Activated T-cell treated with anti-CD3 and anti-CD28 coated beads, Interleukin-2, amount 50 U/mL, for 48 hours (primary cell): ENCODE data around the gene PLXNB1.
"Not testable (repeated sequence)": the region's sequence is repeated elsewhere in the genome, so short reads cannot be mapped to it uniquely, and the experiment has no call there.

Experiments used
- DNase-seq, 2 experiments: peaks; one replicate each; pipeline ENCODE4 v3.0.0-alpha.2; 2020

PLXNB1 gene

GRCh38 chr3:48429960-48430707 is at the start of gene PLXNB1:
PLXNB1 (minus strand) TSS chr3:48430086; CDS start chr3:48424611, 5,475 bp downstream.
- DNase-seq: no peak

GRCh38 chr3:48478626-48479555 is 49.0 kb upstream of the PLXNB1 start:
- DNase-seq: peak; percentile 66 to 68

- no peak for DNase-seq
Observed at GRCh38 chr3:48477959-48478520, 48.2 kb upstream of the PLXNB1 start.

GRCh38 chr3:48476426-48477053 is 46.7 kb upstream of the PLXNB1 start:
- no peak for DNase-seq

- no peak for DNase-seq
Observed at GRCh38 chr3:48475188-48475587, 45.3 kb upstream of the PLXNB1 start.

GRCh38 chr3:48474619-48475018 is 44.7 kb upstream of the PLXNB1 start:
- DNase-seq: no peak

GRCh38 chr3:48474031-48474430 is 44.1 kb upstream of the PLXNB1 start:
- DNase-seq: not testable (repeated sequence)

GRCh38 chr3:48473617-48473952 is 43.7 kb upstream of the PLXNB1 start:
- no peak for DNase-seq

GRCh38 chr3:48472923-48473616 is 43.2 kb upstream of the PLXNB1 start:
- DNase-seq: peak; percentile 94 to 95

- no peak for DNase-seq
Observed at GRCh38 chr3:48472673-48472922, 42.7 kb upstream of the PLXNB1 start.

- DNase-seq: no peak
Observed at GRCh38 chr3:48470286-48470685, 40.4 kb upstream of the PLXNB1 start.

- no peak for DNase-seq
Observed at GRCh38 chr3:48469046-48469915, 39.4 kb upstream of the PLXNB1 start.

- no peak for DNase-seq
Observed at GRCh38 chr3:48468329-48468731, 38.4 kb upstream of the PLXNB1 start.

GRCh38 chr3:48467473-48468267 is 37.8 kb upstream of the PLXNB1 start:
- DNase-seq: no peak

- DNase-seq: no peak
Observed at GRCh38 chr3:48467110-48467454, 37.2 kb upstream of the PLXNB1 start.

- DNase-seq: peak; percentile 51 to 62
Observed at GRCh38 chr3:48466386-48467109, 36.7 kb upstream of the PLXNB1 start.

- peak; percentile 87 to 90 for DNase-seq
Observed at GRCh38 chr3:48465531-48466378, 35.9 kb upstream of the PLXNB1 start.

GRCh38 chr3:48465237-48465530 is 35.3 kb upstream of the PLXNB1 start:
- no peak for DNase-seq

GRCh38 chr3:48464713-48465221 is 34.9 kb upstream of the PLXNB1 start:
- DNase-seq: no peak
